ENCODE measurements around the gene PLA2G4E.

Gene PLA2G4E

DNA sequence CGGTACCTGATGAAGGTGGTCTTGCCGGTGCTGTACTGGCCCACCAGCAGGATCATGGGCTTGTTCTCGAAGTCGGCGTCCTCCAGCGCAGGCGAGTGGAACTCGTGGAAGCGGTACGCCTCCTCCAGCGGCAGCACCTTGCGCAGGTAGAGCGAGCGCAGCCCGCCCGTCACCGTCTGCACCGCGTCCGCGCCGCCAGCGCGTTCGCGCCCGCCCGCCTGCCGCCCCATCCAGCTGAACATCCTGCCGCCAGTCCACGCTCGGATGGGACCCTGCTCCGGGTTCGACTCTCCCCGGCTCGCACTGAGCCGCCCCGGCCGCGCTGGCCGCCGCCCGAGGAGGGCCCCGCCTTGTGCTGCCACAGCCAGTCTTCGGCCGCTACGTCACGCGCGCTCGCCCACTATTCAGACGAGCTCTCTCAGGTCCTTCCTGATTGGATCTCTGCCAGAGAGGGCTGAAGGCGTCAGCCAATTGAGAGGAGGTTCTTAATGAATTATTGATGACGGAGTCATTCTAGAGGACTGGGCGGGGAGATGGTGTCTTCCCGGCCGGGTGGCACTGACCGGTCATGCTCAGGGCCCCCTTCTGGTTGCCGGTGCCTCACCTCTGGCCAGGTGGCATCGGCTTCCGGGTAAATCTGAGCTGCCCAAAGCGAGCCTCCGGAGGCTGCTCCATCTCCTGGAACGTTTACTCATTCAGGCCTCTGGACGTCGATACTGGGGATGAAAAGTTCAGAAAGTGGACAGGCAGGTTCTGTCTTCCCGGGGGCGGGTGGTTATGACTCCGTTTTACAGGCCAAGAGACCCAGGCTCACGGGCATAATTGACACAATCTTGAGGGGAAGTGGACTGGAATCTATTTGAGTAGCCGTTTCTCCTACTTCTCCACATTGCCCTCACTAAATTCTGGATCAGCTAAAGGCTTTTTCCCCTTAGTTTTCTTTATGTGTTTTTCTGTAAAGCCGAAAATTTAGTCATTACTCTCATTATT lies 48.3 kb downstream of the PLA2G4E start, which contains the start of gene EHD4:
TSS of gene EHD4 (minus strand) at position 305 of the 990 bp plus-strand sequence. CDS start at position 242, 63 bp downstream.
- peak; percentile 95 for DNase-seq

DNA sequence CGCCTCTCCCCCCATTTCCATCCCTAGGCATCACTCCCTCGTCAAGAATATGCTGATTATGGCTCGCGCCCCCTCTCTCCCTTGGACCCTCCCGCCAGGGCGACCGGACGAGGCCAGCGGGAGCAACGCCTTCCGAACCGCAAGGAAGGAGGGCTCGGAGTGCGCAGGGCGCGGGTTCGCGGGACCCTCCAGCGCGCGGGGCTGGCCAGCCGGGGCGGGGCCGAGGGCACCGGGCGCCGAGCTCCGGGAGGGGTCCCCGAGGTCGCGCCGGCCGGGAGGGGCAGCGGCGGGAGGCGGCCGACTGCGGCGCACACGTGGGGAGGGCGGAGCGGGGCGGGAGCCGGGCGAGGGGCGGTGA lies 49.0 kb downstream of the PLA2G4E start:
- DNase-seq: no peak

DNA sequence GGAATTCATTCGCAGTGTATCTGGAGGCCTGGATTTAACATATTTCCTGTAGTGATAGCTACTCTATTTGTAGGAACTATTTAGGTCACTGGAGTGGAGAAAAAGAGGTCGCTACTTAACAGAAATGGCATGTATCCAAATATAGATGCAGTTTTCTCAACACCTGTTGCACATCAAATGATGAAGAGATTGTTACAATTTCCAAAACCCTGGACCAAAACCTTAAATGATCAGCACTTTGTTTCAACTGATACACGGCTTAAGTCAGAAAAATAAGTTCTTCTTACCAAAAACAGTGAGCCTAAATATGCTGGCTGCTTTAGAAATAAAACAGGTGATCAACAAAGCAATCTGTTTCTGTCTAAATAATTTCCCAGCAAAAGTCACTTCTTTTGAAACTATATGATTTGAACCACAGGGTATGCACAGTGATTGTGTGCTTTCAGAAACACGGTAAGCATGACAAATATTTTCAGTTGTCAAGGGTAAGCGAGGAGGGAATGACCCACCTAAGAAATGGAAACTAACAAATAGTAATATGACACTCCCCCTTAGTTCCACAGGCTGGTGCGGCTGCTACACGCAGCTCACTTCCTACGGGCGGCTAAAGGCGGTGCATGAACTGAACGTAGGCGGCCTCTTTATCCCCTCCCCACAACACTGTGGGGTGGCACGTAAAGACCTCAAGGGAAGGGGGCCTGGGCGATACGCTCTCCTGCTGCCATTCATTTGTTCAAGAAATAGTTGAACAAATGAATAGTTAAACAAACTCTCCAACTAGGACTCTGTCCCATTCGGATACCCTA lies 49.5 kb downstream of the PLA2G4E start:
- DNase-seq: peak; percentile 44

DNA sequence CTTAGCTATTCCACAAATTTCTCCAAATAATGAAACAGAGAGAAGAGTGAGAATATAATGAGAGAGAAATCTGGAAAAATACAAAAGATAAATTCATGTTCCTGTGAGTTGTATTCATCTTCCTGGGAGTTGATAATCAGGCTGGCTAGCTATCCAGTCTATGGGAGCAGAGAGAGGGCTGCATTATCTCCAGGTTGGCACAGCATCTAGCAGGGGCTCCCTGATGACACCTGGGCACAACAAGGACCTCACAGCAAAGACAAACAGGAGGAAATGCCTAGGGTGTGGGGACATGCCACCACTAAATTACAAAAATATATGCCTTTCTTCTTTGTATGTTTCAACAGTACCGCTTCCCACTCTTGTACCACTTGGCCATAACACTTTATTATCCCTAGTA lies 50.4 kb downstream of the PLA2G4E start:
- DNase-seq: no peak

DNA sequence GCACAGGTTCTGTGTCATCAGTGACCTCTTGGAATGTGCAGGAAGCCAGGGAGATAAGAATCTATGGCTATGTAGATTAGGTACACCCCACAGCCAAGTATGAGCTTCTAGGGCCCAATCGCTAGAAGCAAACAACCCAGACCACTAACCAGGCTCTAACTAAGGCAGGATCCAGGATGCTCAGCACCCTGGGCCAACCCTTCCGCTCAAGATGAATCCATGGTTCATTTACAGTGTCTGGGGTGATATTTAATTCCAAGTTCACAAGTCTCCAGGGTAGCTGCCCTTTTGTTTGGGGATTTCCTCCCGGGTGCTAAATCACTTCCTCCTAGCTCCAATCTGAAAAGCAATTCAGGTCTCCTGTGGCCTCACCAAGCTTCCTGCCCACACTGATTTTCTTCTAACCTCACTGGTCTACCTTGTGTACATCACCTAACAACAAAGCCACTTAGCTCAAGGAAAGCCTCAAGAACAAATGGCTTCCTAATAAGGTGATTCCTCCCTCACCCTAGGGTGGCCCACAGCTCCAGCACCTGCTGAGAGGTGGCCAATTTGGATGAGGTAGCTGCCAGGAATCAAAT lies 50.9 kb downstream of the PLA2G4E start:
- no peak for DNase-seq

DNA sequence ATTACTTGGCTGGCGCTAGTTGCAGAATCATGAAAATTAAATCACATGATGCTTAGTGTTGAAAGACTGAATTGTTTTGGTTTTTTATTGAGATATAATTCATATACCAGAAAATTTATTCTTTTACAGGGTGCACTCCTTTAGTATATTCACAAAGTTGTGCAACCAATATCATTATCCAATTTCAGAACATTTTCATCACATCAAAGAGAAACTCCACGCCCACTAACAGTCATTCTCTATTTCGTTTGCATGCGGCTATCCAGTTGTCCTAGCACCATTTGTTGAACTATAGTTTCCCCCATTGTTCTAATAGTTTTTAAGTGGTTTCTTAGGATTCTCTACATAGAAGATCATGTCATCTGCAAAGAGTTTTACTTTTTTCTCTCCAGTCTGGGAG lies 52.1 kb downstream of the PLA2G4E start:
- no peak for DNase-seq

DNA sequence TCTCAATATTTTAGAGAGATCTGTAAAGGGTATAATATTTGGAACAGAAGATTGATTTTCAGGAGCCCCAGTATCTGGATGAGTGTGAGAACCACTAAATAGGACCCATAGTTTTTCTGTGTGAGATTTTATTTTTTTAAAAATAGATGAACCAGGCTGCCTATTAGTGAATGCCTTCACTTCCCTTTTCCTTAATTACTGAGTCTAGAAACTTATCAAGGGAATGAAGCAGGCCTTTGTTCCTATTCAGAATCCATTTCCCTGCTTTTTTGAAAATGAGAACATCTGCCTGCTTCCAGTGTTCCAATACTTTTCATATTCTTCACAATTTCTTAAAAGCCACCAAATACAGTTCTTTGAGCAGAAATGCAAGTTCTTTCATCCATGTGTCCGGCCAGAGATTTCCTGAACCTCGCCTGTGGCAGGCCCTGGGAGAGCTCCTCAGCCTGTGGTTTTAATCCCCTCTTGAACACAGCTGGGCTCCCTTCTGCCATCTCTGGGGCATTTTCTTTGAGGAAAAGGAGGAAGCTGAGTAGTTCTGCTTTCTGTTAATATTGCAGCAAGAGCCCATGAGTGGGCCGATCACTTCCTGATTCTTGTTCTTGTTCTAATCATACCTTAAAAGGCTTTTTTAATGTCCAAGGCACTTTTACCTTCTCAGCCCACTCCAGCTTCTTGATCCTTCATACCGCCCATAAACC lies 53.2 kb downstream of the PLA2G4E start:
- DNase-seq: no peak

DNA sequence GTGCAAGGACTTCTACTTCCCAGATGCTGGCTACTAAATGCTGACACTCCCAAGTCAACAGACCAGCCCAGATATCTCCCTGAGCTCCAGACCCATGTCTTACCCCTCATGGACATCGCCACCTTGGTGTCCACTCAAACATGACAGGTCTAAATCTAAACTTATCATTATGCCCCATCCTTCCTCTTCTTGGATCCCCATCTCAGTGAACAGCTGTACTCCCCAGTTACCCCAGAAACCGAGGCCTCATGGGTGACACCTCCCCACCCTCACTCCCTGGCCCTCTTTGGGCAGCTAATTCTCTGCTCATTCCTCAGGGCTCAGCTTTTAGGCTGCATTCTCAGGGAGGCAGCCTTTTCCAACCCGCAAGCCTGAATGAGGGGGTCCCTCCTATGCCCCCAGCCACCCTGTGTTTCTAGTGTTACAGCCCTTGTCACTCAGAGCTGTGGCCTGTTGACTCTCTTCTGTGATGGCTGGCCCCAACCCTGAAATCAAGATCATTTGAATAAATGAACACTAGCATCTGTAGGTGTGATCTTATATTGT lies 53.8 kb downstream of the PLA2G4E start:
- DNase-seq: no peak

DNA sequence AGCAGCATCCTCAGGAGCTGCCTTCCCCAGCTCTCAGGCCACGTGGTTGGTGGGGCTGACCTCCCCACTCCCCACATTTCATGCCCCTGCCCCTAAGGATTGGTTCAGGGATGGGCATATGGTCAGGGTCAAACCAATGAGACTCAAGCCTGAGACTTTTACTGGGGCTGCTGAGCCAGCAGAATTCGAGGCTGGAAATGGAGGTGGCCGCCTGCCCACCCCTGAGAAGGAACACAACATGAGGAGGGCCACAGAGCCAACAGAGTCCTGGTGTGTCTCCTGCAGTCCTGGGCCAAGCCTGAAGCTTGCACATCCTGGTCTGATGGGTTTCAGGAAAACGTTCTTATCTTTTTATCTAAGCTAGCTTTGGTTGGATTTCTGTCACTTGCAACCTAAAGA lies 54.4 kb downstream of the PLA2G4E start:
- no peak for DNase-seq

DNA sequence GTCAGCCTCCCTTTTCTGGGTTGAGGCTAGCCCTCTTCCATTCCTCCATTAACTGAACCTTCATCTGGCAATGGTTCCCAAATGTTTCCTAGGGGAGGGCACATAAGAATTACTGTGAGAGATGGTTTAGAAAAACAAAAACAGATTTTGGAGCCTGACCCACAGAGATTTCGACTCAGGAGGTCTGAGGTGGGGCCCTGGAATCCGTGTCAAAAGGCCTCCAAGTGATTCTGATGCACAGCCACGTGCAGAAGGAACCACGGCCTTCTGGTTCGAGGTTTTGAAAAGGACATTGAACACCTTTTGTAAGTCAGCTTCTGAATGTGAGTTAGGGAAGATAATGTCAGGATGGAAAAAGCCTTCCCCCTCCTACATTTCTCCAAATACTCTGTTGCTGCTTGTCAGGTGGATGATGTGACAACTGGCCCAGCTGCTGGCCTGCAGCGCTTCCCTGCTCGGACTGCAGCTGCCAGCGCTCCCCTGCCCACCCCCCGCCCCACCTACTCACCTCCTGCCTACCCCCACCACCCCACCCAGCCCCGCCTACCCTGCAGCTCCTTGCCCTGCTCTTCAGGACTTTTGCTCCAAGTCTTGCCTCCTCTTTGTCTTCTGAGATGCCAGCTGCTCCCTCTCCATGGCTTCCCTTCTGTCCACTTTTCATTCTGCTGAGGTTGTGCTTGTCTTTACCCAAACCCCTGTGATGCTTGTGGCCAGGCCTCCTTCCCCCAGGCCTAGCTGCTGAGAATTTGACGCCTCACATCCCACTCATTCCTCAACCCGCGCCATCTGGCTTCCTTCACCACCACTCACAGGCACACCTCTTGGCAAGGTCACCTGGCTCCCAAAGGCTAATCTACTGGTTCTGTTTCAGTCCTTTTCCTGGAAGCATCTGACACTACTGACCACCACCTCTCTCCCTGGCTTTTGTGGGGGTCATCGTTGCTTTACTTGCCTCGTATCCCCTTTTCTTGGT lies 55.1 kb downstream of the PLA2G4E start:
- peak; percentile 4 for DNase-seq

DNA sequence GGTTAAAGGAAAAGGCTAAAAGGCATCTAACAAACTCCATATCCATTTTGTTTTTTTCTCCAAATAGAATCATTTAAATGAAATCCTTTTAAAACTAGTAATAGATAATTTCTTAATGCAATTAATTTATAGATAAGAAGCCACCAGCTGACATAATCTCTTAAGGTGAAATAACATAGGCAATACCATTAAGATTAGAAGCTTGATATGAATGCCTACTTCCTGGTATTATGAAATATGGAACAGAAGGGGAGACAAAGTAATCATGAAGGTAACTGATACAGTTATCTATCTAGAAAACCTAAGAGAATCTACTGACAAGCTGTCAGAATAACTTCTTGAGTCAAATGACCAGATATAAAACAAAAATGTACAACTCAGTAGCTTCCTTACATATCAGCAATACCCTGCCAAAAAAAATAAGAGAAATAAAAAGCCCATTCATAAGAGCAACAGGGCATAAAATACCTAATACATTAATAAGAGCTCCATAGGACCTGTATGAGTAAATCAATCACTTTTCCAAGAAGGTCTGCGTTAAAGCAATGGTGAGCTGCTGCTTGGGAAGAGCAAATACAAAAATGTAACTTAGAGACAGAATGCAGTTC lies 59.1 kb downstream of the PLA2G4E start:
- DNase-seq: no peak

DNA sequence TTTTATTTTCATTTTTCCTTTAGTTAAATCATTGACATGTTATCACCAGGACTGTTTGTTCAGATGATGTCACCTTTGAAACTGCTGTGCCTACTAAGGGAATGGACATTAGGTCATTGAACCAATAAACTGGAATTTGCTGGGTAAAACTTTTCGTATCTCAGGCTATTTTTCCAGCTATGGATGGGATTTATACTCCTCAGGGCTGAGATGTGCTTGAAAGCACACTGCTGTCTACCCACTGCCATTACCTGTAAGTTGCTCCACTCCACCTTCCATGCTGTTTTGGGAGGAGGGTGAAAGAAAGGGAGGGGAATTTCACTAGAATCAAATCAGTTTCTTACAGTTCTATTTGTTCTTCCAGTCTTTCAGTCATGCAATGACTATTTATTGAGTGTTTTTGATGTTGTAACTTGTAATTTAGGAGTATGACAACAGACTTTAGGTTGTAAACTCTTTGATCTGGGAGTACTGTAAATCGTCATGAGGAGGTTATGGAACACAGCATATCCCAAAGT lies 59.8 kb downstream of the PLA2G4E start:
- no peak for DNase-seq

DNA sequence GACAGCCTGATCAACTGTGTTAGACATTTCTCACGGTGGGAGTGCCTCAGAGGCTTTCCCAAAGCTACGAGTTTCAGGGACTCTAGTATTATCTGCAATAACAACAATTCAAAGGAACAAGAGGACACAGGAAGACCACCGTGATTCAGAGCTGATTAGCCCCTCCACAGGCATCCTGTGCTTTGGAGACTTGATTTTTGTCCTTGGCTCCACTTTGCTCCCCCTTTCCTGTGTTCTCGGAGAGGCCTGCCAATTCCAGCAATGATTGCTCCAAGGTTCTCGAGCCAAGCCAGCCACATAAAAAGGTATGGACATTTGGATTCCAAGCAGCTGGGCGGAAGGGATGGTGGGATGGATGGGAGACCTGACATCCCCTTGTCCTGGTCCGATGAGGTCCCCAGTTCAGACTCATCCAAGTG lies 62.8 kb downstream of the PLA2G4E start:
- DNase-seq: no peak

DNA sequence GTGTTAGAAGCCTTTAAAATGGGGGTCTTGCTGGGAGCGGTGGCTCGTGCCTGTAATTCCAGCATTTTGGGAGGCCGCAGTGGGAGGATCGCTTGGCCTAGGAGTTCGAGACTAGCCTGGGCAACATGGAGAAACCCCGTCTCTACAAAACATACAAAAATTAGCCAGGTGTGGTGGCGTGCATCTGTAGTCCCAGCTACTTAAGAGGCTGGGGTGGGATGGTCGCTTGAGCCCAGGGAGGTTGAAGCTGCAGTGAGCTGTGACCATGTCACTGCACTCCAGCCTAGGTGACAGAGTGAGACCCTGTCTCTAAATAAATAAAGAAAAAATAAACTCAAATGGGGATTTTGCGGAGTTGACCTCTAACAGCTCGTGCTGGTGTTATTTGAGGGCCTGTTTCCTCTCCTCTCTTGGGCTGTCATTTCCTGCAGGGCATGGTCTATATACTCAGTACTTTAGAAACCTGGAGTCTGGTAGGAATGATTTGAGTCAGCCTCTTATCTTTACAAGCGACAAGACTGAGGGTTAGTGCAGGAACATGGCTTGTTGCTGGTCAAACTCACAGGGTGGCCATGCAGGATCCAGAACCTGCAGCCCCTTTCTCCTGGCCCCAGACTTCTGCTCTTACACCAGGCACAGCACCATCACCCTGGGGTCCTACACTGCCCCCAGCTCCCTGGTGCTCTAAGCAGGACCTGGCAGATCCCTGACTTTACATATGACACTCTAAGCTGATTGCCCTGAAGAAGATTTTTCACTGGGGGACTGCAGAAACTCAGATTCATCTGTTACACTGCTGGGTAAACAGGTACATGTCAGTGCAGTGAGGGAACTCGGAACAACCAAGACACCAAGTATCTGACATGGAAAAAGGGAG lies 63.6 kb downstream of the PLA2G4E start:
- no peak for DNase-seq

DNA sequence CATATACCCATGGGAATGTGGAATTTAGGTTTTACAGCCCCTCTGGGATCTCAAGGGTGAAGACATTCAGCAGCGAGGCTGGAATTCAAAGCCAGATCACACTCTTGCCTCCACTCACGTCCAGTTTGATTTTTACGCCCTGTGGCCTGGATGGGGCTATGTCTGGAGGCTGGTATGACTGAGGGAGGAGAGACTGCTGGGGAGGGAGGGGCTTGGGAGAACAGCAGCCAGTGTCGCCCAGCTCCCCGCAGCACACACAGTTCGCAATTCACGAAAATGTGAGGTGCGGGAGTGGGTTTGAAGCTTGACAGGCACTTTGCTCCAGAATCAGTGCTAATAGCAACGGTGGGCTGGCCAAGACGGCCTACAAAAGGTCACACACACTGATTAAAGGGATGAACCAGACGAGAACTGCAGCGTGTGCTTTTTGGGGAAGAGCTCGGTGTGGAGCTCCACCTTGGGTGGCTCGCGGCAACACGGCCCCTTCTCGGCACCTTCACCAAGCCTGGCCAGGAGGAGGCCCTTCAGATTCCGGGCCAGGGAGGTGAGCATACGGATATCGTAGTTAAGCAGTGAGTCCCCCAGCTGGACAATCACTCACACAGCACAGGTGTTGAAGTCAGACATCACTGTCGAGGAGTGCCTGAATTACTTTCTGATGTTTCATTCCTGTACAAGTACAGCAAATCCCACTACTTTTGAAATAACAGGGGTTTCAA lies 64.9 kb downstream of the PLA2G4E start:
- no peak for DNase-seq

DNA sequence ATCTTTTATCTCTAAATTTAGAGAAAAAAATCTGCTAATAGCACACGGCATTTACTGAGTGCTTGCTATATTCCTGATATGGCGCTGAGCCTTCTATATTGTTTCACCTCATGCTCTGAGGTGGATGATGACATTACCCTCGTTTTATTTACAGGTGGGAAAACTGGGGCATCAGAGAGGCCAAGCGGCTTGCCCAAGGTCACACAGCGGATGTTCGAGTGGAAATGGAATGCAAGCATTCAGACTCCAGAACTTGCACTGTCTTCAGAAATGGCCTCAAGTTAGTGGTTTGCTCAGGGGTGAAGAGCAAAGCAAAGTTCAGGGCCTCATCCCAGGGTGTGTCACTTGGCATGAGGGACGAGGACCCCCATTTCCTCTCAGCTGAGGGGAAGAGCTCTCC lies 65.7 kb downstream of the PLA2G4E start:
- DNase-seq: no peak

DNA sequence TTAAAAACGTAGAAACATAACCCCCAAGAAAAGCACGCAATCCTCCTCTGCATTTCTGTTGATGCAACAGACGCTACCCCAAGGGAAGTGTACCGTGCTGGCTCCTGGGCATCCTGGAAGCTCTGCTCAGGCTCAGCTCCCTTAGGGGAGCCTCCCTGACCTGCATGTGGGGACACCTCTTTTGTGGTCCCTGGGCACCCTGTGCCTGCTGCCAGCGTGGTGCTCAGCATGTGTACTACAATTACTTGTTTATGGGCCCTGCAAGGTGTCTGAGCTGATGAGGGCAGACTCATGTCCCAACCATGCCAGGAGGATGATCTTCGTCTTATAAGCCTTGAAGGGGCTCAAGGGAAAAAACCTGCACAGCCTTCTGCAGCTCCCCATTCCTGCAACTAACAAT lies 66.8 kb downstream of the PLA2G4E start:
- no peak for DNase-seq

DNA sequence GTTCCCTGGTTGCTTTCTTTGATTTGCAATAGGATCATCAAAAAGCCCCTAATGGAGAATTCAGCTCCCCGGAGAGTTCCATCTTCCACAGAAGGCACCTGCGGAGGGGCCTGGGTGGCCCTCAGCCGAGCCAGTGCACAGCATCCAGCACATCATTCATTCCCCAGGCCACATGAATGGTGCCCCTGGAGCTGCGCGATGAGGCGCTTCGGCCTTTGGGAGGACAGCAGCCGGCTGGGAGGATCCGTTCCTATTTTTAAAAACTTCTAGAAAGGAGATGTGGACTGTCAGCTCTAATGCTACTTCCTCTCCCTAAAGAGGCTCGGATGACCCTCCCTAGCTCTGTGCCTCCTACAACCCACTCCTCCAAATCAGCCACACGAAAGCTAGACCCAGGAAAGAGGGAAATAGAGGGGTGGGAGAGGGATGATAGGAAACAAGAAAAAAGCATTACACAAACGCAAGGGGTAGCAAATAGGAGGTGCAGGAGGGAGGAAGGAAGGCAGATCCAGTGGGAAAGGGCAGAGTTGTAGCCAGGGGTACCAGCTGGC lies 68.8 kb downstream of the PLA2G4E start:
- no peak for DNase-seq

DNA sequence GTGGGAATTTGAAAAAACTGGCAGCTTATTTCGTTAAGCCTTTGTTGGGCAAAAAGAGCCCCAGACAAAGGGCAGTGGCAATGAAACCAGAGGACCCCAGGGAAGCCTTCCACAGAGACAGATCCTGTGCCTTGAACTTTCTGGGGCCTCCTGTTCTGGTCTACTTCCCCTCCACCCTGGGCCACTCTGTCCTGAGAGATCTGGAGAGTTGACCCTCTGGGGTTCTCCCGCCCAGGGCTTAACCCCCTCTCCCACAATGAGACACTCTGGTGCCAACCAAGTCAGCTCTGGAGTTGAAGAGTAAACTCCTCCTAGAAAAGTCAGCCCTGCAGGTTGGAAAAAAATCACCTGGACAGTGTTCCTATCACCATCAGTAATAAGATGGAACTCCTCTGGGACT lies 69.3 kb downstream of the PLA2G4E start:
- DNase-seq: no peak

Measured in NCI-H2029 (cell line).